ENCODE results near the gene COMMD2. TPM values are rescaled to one million over a fixed set of nuclear protein-coding genes. Genes with fewer than 3 reads are reported as not detected.

COMMD2 gene
- total and polyA plus RNA-seq, 12 donors, result 4.4 to 48.8 (median 27.8) TPM

GRCh38 chr3:149771652-149772271 is 19.5 kb upstream of the COMMD2 start:
- intact Hi-C loops (cut with DNase I), result loop anchor here (5.0 to 10.0 kb wide), 3 partner anchors 36 to 267 kb away; no protein-coding TSS in a partner anchor
- peak; percentile 33 to 65 (median 57) for DNase-seq
- Histone ChIP-seq H3K27me3 (no peaks in the 10 kb centered on the region), H3K36me3 (replicated peaks in 1 of 2) (no peaks in the 10 kb centered on the region), H3K4me3 (no peak overlapping the region), H3K27ac (no peak overlapping the region), H3K9me3 (replicated peaks in 1 of 3) (no peaks in the 10 kb centered on the region), H3K4me1 (replicated peaks in 1 of 2) (no peaks in the 10 kb centered on the region)
- 48 to 59% (median 52%) methylated on average over 8 of the region's 8 CpGs for WGBS, 4 donors
- TF ChIP-seq POLR2A (IDR thresholded peaks at IDR 0.05) (no peak), CTCF (IDR thresholded peaks at IDR 0.05) (peak; percentile 45 to 79 (median 74))

- TF ChIP-seq POLR2A (IDR thresholded peaks at IDR 0.05) (no peak), CTCF (IDR thresholded peaks at IDR 0.05) (no peak)
- DNase-seq, result no peak
- intact Hi-C loops (cut with DNase I), result loop anchor here (5.0 to 10.0 kb wide), 3 partner anchors 37 to 265 kb away; no protein-coding TSS in a partner anchor
Measured at GRCh38 chr3:149770246-149770645, 18.0 kb upstream of the COMMD2 start.

GRCh38 chr3:149768704-149769103 is 16.4 kb upstream of the COMMD2 start:
- intact Hi-C loops (cut with DNase I), result no loop called here
- no peak overlapping the region for H3K27ac ChIP-seq
- no peaks in the 10 kb centered on the region for H3K9me3 ChIP-seq (replicated peaks in 1 of 3)
- no peaks in the 10 kb centered on the region for H3K27me3 ChIP-seq
- no peak for DNase-seq
- 82 to 90% (median 87%) methylated on average over 6 of the region's 6 CpGs for WGBS, 4 donors
- no peak for TF ChIP-seq CTCF (IDR thresholded peaks at IDR 0.05)
- no peak for TF ChIP-seq POLR2A (IDR thresholded peaks at IDR 0.05)
- H3K4me3 ChIP-seq, result no peak overlapping the region
- no peaks in the 10 kb centered on the region for H3K36me3 ChIP-seq (replicated peaks in 1 of 2)
- no peaks in the 10 kb centered on the region for H3K4me1 ChIP-seq (replicated peaks in 1 of 2)

More at GRCh38 chr3:149770246-149770645, 18.0 kb upstream of the COMMD2 start:
- Histone ChIP-seq H3K27me3 (no peaks in the 10 kb centered on the region), H3K27ac (no peak overlapping the region), H3K4me1 (replicated peaks in 1 of 2) (no peaks in the 10 kb centered on the region), H3K36me3 (replicated peaks in 1 of 2) (no peaks in the 10 kb centered on the region), H3K9me3 (replicated peaks in 1 of 3) (no peaks in the 10 kb centered on the region), H3K4me3 (no peak overlapping the region)
- WGBS, 4 donors, result 75 to 86% (median 85%) methylated on average over 2 of the region's 2 CpGs

- no peak overlapping the region for H3K27ac ChIP-seq
- no peak for TF ChIP-seq CTCF (IDR thresholded peaks at IDR 0.05)
- no peak for TF ChIP-seq POLR2A (IDR thresholded peaks at IDR 0.05)
- DNase-seq, result no peak
- no peak overlapping the region for H3K4me3 ChIP-seq
- H3K36me3 ChIP-seq (replicated peaks in 1 of 2), result no peaks in the 10 kb centered on the region
- no peaks in the 10 kb centered on the region for H3K27me3 ChIP-seq
- WGBS, 4 donors, result 82 to 90% (median 85%) methylated on average over 6 of the region's 6 CpGs
- H3K9me3 ChIP-seq (replicated peaks in 1 of 3), result no peaks in the 10 kb centered on the region
- H3K4me1 ChIP-seq (replicated peaks in 1 of 2), result no peaks in the 10 kb centered on the region
- intact Hi-C loops (cut with DNase I), result no loop called here
Measured at GRCh38 chr3:149767720-149768119, 15.4 kb upstream of the COMMD2 start.
